NT2/D1 (cell line): ENCODE results near the gene TUBB6.

ENCODE experiments used
- DNase-seq: peaks from one replicate; pipeline ENCODE4 v3.0.0-alpha.2; 2011; ENCODE audit warnings: low read depth, low spot score
- H3K27me3 ChIP-seq: 2 replicates; pipeline ENCODE4 v1.6.0; 2011; ENCODE audit warnings: mild to moderate bottlenecking; ENCODE audit not compliant: insufficient read length, insufficient read depth
- H3K36me3 ChIP-seq: 2 replicates; pipeline ENCODE4 v1.6.1; 2011; ENCODE audit warnings: mild to moderate bottlenecking, low read length, mixed read lengths; ENCODE audit not compliant: insufficient read depth, insufficient read length
- H3K4me1 ChIP-seq: 2 replicates; pipeline ENCODE4 v1.5.1; 2011; ENCODE audit not compliant: insufficient read depth, insufficient read length
- H3K4me3 ChIP-seq: 2 replicates; pipeline ENCODE4 v1.5.1; 2011; ENCODE audit warnings: low read depth; ENCODE audit not compliant: insufficient read length
- H3K9ac ChIP-seq: 2 replicates; pipeline ENCODE4 v1.6.0; 2011; ENCODE audit warnings: low read depth; ENCODE audit not compliant: insufficient read length
- H3K9me3 ChIP-seq: 2 replicates; pipeline ENCODE4 v1.5.1; 2011; ENCODE audit warnings: mild to moderate bottlenecking, low read length; ENCODE audit not compliant: insufficient read depth
- SUZ12 ChIP-seq: IDR thresholded peaks from 2 replicates; pipeline ENCODE4 v1.6.1; 2011; ENCODE audit not compliant: insufficient read length, insufficient read depth; ENCODE audit errors: extremely low read depth
- YY1 ChIP-seq: IDR thresholded peaks from 2 replicates; pipeline ENCODE4 v1.6.1; 2011; ENCODE audit not compliant: insufficient read length, insufficient read depth
- ZNF274 ChIP-seq: IDR thresholded peaks from 2 replicates; pipeline ENCODE4 v1.6.1; 2011; ENCODE audit warnings: mild to moderate bottlenecking, low read depth, low read length

The TUBB6 gene

DNA sequence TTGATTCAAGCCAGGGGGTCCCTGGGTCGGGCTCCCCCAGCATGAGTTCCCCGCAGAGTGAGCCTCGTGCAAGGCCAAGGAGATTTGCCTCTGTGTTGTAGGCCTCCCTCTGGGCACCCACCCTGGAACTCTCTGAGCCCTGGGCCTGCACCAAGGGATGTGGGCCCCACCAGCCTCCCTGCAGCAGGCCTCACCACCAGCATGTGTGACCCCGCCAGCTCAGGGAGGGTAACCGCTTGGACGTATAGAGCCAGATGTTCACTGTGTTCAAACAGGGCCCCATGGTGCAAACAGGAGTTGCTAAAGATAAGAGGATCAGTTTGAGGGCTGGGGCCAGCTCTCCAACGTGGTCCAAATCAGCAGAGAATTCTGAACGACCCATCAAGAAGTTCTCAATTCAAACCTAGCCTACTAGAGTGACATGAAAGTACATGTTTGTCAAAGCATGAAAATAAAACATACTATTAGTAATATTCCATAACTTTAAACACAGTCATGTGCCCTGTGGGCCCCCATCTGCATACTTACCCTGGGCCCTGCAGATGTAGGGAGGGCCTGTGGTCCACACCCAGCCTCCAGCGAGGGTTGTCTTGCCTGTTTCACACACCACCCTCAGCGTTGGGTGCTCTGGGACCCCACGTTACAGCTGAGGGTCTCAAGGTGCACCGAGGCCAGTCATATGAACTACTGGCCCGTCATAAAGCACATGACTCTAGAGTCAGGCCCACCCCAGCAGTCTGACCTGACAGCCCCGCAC, 5.5 kb upstream of the TUBB6 start:
- Histone ChIP-seq H3K9ac (no peak overlapping the region), H3K4me3 (no peak overlapping the region), H3K9me3 (no peaks in the 10 kb centered on the region), H3K36me3 (no peaks in the 10 kb centered on the region), H3K4me1 (peaks cover 4% of the 10 kb centered on the region), H3K27me3 (no peaks in the 10 kb centered on the region)
- no peak for DNase-seq
- TF ChIP-seq YY1, result no peak
- no peak for TF ChIP-seq ZNF274
- no peak for TF ChIP-seq SUZ12

DNA sequence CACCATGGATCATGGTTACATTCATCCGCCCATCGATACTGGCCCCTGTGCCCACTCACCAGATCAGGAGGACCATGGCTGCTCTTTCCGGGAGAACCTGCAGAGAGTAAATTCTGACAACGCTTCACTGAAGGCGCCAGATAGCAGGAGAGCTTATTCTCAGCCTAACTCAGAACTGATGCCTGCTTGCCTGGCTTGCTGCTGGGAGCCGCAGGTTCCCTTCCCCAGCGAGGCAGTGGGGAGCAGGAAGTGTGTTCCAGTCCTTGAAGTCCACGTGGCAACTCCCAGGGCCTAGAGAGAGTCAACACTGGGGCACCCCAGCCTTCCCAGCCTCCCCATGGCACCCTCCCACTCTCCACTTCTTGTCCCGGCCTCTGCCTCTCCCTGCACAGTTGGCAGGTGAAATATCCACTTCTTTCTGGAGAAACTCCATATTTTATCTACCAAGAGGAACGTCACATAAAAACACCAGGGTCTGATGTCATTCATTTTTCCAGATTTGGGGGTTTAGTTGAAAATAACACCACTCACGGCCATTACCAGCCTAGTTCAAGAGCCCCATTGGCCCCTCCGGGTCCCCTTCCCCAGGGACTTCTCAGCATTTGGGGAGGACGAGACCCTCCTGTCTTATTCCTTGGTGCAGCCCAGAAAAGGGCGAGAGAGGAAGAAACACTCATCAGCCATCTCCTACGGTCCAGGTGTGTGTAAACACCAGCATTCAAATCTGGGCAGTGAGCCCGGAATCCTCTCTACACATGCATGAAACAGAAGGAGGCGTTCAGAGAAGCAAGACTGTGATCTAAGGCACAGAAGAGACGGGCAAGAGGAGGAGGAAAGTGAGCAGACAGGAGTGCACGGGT, 3.5 kb upstream of the TUBB6 start:
- Histone ChIP-seq H3K27me3 (no peaks in the 10 kb centered on the region), H3K9ac (no peak overlapping the region), H3K9me3 (no peaks in the 10 kb centered on the region), H3K4me3 (no peak overlapping the region), H3K4me1 (peaks cover 4% of the 10 kb centered on the region), H3K36me3 (peaks cover 9% of the 10 kb centered on the region)
- DNase-seq, result no peak
- TF ChIP-seq SUZ12 (no peak), YY1 (no peak), ZNF274 (no peak)

DNA sequence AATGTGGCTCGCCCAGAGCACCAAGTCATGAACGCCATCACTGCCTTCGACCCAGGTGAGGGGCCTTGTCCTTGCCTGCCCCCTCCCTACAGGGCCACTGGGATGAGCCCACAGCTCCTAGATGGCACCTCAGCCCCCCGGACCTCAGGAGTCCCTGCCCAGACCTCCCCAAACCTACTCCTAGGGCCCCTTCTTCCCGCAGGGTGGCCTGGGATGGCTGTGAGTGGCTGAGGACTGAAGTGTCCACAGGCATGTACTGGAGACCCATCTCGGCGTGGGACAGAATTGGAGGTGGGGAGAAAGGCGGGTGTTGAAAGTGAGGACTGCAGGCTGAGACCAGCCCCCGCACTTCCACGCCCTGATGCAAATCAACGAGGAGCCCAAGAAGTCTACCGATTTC, 2.8 kb upstream of the TUBB6 start:
- Histone ChIP-seq H3K36me3 (peaks cover 14% of the 10 kb centered on the region), H3K27me3 (no peaks in the 10 kb centered on the region), H3K9ac (no peak overlapping the region), H3K4me1 (peaks cover 4% of the 10 kb centered on the region), H3K4me3 (no peak overlapping the region), H3K9me3 (no peaks in the 10 kb centered on the region)
- DNase-seq, result no peak
- TF ChIP-seq YY1 (no peak), SUZ12 (no peak), ZNF274 (no peak)

DNA sequence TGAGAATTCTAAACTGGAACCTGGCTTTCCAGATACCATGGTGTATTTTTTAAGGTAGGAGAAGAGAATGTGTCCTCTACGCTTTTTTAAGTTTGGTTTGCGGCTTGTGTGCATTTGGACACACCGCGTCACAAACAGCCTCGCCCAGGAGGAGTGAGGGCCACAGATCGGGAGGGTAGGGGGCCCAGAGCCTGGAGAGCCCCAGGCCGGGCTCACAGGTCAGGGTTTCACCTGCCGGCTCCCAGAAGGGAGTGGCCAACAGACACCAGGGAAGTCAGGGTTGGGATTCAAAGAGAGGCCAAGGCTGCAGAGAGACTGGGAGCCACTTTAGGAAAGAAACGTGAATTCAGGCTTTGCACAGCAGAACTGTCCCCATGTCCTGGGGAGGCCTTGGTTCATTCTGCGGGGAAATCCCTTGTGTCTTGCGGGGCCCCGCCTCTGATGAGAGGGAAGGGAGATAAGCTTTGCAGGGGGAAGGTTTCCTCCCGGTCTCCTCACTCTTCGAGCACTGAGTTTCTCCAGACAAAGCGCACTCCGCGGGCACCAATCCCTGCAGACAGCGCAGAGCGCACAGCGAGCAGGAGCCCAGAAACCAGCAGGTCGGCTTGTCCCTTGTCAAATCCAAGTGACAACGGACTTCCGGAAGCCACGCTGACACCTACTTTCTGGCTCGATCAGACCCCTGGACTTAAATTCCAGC, 2.0 kb upstream of the TUBB6 start:
- Histone ChIP-seq H3K9me3 (peaks cover 7% of the 10 kb centered on the region; the same call in 1 of the 2 replicates), H3K4me3 (peak overlapping the region; percentile 2), H3K36me3 (peaks cover 22% of the 10 kb centered on the region), H3K27me3 (no peaks in the 10 kb centered on the region), H3K9ac (peak overlapping the region; percentile 22), H3K4me1 (peaks cover 4% of the 10 kb centered on the region)
- TF ChIP-seq YY1, result no peak
- no peak for TF ChIP-seq SUZ12
- TF ChIP-seq ZNF274, result no peak
- no peak for DNase-seq

DNA sequence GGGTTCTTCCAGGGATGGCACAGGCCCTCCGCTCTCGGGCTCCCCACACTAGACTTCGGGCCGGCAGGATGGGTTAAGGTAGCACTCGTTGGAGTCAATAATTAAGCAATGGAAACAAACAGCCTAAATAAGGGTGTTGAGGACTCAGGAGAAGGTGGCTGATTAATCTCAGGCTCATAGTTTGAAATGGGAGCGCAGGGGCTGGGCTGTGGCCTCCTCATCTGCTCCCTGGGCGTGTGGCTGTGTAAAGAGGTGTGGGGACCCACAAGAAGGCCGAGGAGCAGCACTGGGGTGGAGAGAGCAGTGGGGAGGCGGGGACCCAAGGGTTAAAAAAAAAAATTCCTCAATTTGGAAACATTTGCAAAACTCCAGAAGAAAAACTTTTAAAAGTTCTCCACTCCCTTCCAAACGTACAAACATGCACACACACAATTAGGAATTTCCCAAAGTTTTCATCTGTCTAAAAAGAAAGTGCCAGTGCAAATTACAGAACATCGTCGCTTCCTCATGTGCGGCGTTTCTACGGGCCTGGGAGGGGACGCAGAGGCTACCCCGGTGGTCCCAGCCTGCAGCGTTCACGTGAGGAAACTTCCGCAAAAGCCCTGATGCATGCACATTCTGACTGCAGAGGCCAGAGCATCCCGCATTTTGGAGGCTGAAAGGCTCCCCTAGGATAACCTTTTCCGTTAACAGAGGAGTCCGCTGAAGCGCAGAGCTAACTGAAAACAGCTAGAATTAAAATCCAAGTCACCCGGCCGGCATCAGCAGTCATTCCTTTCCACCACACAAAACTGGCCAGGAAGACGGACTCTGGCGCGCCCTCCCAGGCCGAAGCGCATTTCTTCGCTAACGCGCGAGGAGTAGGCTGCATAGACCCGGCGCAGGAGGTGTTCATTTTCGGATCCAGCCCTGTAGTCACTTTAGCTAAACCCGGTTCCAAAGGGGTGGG, 1.0 kb upstream of the TUBB6 start:
- TF ChIP-seq SUZ12 (no peak), ZNF274 (no peak), YY1 (no peak)
- peak overlapping the region; percentile 55 for H3K4me3 ChIP-seq
- H3K9ac ChIP-seq, result peak overlapping the region; percentile 76
- peaks cover 4% of the 10 kb centered on the region for H3K4me1 ChIP-seq
- no peaks in the 10 kb centered on the region for H3K27me3 ChIP-seq
- peaks cover 17% of the 10 kb centered on the region; the same call in 1 of the 2 replicates for H3K9me3 ChIP-seq
- DNase-seq, result no peak
- peaks cover 31% of the 10 kb centered on the region for H3K36me3 ChIP-seq

DNA sequence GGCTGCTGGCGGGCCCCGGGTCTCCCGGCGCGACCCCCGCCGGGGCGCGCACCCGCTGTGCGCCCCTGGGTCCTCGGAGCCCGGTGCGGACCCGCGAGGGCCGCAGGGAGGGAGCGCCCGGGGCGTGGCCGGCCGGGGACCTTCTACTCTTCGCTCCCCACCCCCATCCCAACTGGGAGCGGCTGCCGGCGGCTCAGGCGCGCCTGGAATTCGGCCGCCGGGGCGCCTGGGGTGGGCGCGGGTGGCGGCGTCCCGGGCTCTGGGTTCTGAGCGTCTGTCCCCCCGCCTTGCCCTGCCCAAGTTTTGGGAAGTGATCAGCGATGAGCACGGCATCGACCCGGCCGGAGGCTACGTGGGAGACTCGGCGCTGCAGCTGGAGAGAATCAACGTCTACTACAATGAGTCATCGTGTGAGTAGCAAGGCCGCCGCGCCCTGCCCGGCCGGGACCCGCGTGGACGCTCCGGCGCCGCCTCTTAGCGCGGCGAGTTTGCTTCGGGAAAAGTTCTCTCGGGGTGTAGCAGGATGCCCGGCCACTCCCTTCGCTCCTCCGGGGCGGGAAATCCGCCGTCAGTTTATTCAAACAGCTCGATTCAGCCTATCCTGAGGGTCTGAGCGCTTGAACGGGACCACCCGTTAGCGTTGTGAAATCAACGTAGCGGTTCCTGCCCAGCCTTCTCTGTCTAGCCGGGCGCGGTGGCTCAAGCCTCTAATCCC, 502 bp downstream of the TUBB6 start:
- no peaks in the 10 kb centered on the region for H3K27me3 ChIP-seq
- DNase-seq, result no peak
- TF ChIP-seq YY1 (no peak), SUZ12 (no peak), ZNF274 (no peak)
- peak overlapping the region; percentile 88 for H3K4me3 ChIP-seq
- peak overlapping the region; percentile 90 for H3K9ac ChIP-seq
- H3K36me3 ChIP-seq, result peaks cover 42% of the 10 kb centered on the region
- H3K4me1 ChIP-seq, result peaks cover 4% of the 10 kb centered on the region
- peaks cover 22% of the 10 kb centered on the region; the same call in 1 of the 2 replicates for H3K9me3 ChIP-seq
